CD4-positive, alpha-beta memory T cell (primary cell): ENCODE data around the gene TET2. TPM values are rescaled to one million over a fixed set of nuclear protein-coding genes. Genes with fewer than 3 reads are reported as not detected.

Experiments
- CTCF ChIA-PET: fragments of 350-600 bp; sonication (Branson Sonifier 250); formaldehyde crosslinking; loops from one replicate; lab custom pipeline; 2021; ENCODE audit warnings: inconsistent platforms; ENCODE audit not compliant: partially characterized antibody; lab: Charles Lee
- POLR2A ChIA-PET: fragments of 350-600 bp; sonication (Branson Sonifier 250); formaldehyde crosslinking; loops from one replicate; lab custom pipeline; 2021; ENCODE audit not compliant: partially characterized antibody; lab: Charles Lee
- DNase-seq, 5 donors: peaks; one replicate each; pipeline versions ENCODE4 v3.0.0 to v3.0.0-alpha.2; 2020 to 2022; ENCODE audit warnings: mixed read lengths in 1 of 5
- H3K27ac ChIP-seq: one replicate; pipeline ENCODE4 v1.7.0; 2013; ENCODE audit warnings: low read depth, low read length
- H3K27me3 ChIP-seq: 2 replicates; pipeline ENCODE4 v1.7.0; 2013; ENCODE audit warnings: mild to moderate bottlenecking, low read length, moderate library complexity; ENCODE audit not compliant: insufficient read depth
- H3K36me3 ChIP-seq: 2 replicates; pipeline ENCODE4 v1.7.0; 2013; ENCODE audit warnings: mild to moderate bottlenecking, low read length, moderate library complexity; ENCODE audit not compliant: insufficient read depth
- H3K4me1 ChIP-seq: 2 replicates; pipeline ENCODE4 v1.7.0; 2013; ENCODE audit warnings: mild to moderate bottlenecking, low read length, moderate library complexity; ENCODE audit not compliant: insufficient read depth
- H3K4me3 ChIP-seq, 2 donors: one replicate each; pipeline ENCODE4 v1.7.0; 2013; ENCODE audit warnings: low read length in 2 of 2, mild to moderate bottlenecking in 1 of 2
- H3K9me3 ChIP-seq, 2 donors: one replicate each; pipeline ENCODE4 v1.7.0; 2013; ENCODE audit warnings: low read length in 2 of 2, control low read depth in 1 of 2; ENCODE audit not compliant: control insufficient read depth in 1 of 2
- H3K27ac Mint-ChIP-seq, 7 donors: one replicate each; pipeline ENCODE4 v1.8.0; 2020 to 2021; ENCODE audit warnings: mixed read lengths in 7 of 7, mild to moderate bottlenecking in 6 of 7, inconsistent platforms in 3 of 7, moderate library complexity in 3 of 7
- H3K27me3 Mint-ChIP-seq, 2 donors: one replicate each; pipeline ENCODE4 v1.8.0; 2020 to 2021; ENCODE audit warnings: mixed read lengths in 2 of 2
- H3K36me3 Mint-ChIP-seq, 2 donors: one replicate each; pipeline ENCODE4 v1.8.0; 2020 to 2021; ENCODE audit warnings: mixed read lengths in 2 of 2, inconsistent platforms in 1 of 2, mild to moderate bottlenecking in 1 of 2
- H3K4me1 Mint-ChIP-seq, 4 donors: one replicate each; pipeline ENCODE4 v1.8.0; 2020 to 2021; ENCODE audit warnings: mixed read lengths in 4 of 4, mild to moderate bottlenecking in 1 of 4
- H3K4me3 Mint-ChIP-seq, 8 donors: one replicate each; pipeline ENCODE4 v1.8.0; 2020 to 2021; ENCODE audit warnings: mixed read lengths in 8 of 8, mild to moderate bottlenecking in 7 of 8, moderate library complexity in 6 of 8, inconsistent platforms in 3 of 8
- H3K9me3 Mint-ChIP-seq, 8 donors: one replicate each; pipeline ENCODE4 v1.8.0; 2020 to 2021; ENCODE audit warnings: mixed read lengths in 8 of 8, mild to moderate bottlenecking in 5 of 8, inconsistent platforms in 3 of 8, moderate library complexity in 1 of 8
- intact Hi-C: fragments of 100-400 bp; cut with micrococcal nuclease; formaldehyde crosslinking; loops from one replicate; pipeline ENCODE4 v1.15.1; 2023
- polyA plus RNA-seq, 2 donors: library from polyadenylated mRNA; unstranded; fragments of 300-500 nt; fragmentation: Illumina TruSeq; gene quantifications; one replicate each; pipeline ENCODE4 v1.2.3, GENCODE V29; 2021
- total RNA-seq, 2 experiments: library from RNA; stranded (reverse); gene quantifications; one replicate each; pipeline ENCODE4 v1.2.3, GENCODE V29; 2021

TET2 gene
- total and polyA plus RNA-seq, 4 experiments from 2014 or later: 9.7 to 20.7 (median 16.9) TPM

DNA sequence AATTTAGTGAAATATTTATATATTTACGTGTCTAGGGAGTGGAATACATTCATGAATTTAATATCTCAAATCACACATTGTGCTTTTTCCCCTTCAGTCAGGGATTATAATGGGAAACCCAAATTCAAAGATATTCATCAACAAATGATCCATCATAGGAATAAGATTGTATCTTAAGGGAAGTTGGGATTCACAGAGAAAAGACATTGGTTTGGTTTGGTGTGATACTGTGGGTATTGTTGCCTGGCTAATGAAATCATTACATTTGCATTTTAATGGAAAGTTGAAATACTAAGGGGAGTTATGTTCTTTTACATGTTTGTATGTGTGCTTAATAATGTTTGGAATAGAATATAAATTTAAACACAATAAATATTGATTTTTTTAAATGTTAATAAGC is 1.7 kb downstream of the TET2 start:
- no peaks in the 10 kb centered on the region for H3K36me3 ChIP-seq
- H3K4me1 Mint-ChIP-seq: peaks cover 22 to 53% (median 36%) of the 10 kb centered on the region in 4 donors
- no peaks in the 10 kb centered on the region for H3K27me3 ChIP-seq
- ChIA-PET POLR2A (interaction anchor here (0.6 to 0.7 kb wide), 2 partner anchors 91 to 325 kb away, joined by 3 read pairs; partner anchors contain the start of gene PPA2), CTCF (interaction anchor here (2.4 kb wide), 1 partner anchor 325 kb away, joined by 8 read pairs; the partner anchor contains the start of gene PPA2)
- peak overlapping the region; percentile 85 to 100 for H3K4me3 ChIP-seq
- no peaks in the 10 kb centered on the region for H3K27me3 Mint-ChIP-seq
- H3K4me3 Mint-ChIP-seq: peak overlapping the region; percentile 6 to 100 (median 100)
- intact Hi-C loops: loop anchor here (10.0 kb wide), 1 partner anchor 226 kb away; no protein-coding TSS in a partner anchor
- H3K9me3 Mint-ChIP-seq: no peaks in the 10 kb centered on the region
- DNase-seq: no peak
- peaks cover 27% of the 10 kb centered on the region for H3K4me1 ChIP-seq
- no peak overlapping the region for H3K27ac ChIP-seq
- peaks cover 0 to 17% of the 10 kb centered on the region in 2 donors for H3K36me3 Mint-ChIP-seq
- H3K9me3 ChIP-seq: no peaks in the 10 kb centered on the region
- H3K27ac Mint-ChIP-seq: peak overlapping the region in 3 of 7 donors; percentile 58 to 97 (median 89)

DNA sequence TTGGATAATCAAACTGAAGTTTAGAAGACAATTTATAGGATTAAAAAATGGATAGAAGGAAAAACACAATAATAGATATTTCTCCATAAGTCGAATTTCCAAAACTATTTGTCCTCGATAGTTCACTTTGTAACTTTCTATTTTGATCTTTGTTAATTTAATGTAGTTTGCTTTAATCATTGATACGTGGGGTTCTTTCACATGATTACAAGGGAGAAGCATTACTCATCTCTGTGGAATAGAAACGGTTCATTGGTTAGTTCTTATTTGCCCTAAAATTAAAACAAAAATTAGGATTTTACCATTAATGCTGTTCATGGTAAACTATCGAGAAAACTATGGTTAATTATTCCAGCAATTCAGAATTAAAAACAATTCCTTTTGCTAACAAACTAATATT is 2.1 kb downstream of the TET2 start:
- Histone ChIP-seq H3K4me3 (no peak overlapping the region), H3K36me3 (no peaks in the 10 kb centered on the region), H3K27ac (no peak overlapping the region), H3K4me1 (peaks cover 27% of the 10 kb centered on the region), H3K9me3 (no peaks in the 10 kb centered on the region), H3K27me3 (no peaks in the 10 kb centered on the region)
- H3K36me3 Mint-ChIP-seq: peaks cover 0 to 17% of the 10 kb centered on the region in 2 donors
- H3K4me1 Mint-ChIP-seq: peaks cover 22 to 56% (median 37%) of the 10 kb centered on the region in 4 donors
- no peaks in the 10 kb centered on the region for H3K27me3 Mint-ChIP-seq
- POLR2A ChIA-PET: no interaction called here
- no peaks in the 10 kb centered on the region for H3K9me3 Mint-ChIP-seq
- CTCF ChIA-PET: no interaction called here
- intact Hi-C loops: loop anchor here (10.0 kb wide), 1 partner anchor 226 kb away; no protein-coding TSS in a partner anchor
- peak overlapping the region in 6 of 8 donors; percentile 3 to 100 (median 42) for H3K4me3 Mint-ChIP-seq
- no peak overlapping the region for H3K27ac Mint-ChIP-seq
- DNase-seq: no peak

DNA sequence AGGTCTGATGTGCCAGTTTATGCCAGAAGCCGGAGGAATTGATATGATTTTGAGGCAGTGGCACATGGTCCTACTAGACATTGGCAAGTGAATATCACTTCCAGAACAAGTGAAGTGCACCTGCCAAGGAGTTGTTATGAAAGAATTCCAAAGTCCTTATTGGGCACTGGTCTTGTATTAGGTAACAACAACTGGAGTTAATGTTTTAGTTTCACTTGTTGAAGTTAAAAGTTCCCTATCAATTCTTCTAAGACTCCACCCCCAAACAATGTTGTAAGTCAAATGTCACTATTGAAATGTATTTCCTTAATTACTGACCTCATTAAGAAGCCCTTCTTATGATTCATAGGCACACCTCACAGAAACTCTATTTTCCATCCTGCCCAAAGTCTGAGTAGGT is 3.1 kb downstream of the TET2 start:
- Mint-ChIP-seq H3K4me3 (peak overlapping the region in 2 of 8 donors; percentile 10 to 28), H3K4me1 (peaks cover 31 to 66% (median 45%) of the 10 kb centered on the region in 4 donors), H3K9me3 (no peaks in the 10 kb centered on the region), H3K36me3 (peaks cover 0 to 17% of the 10 kb centered on the region in 2 donors), H3K27ac (peak overlapping the region in 3 of 7 donors; percentile 17 to 54 (median 43)), H3K27me3 (no peaks in the 10 kb centered on the region)
- no peaks in the 10 kb centered on the region for H3K9me3 ChIP-seq
- intact Hi-C loops: loop anchor here (10.0 kb wide), 1 partner anchor 225 kb away; no protein-coding TSS in a partner anchor
- no peaks in the 10 kb centered on the region for H3K36me3 ChIP-seq
- H3K27ac ChIP-seq: no peak overlapping the region
- H3K27me3 ChIP-seq: no peaks in the 10 kb centered on the region
- no peak overlapping the region for H3K4me3 ChIP-seq
- peaks cover 31% of the 10 kb centered on the region for H3K4me1 ChIP-seq
- CTCF ChIA-PET: no interaction called here
- DNase-seq: peak in 1 of 5 donors; percentile 3
- POLR2A ChIA-PET: no interaction called here

DNA sequence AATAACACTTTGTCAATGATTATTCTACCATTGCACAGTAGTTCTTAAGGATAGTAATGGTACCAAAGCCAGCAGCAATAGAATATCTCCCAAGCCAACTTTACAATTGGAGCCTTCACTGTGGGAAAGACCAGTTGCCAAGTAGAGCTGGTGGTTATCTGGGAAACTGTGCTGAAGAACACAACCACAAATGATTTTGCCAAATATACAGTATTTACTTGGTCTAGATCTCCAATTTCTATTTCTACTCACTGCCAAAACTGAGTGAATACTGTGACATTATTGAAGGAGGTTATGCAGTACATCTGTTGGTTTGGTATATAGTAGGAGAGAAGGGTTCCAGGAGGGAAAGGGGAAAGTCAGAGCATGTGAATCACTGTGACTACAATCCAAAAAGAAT is 3.8 kb downstream of the TET2 start:
- Histone ChIP-seq H3K36me3 (no peaks in the 10 kb centered on the region), H3K4me3 (no peak overlapping the region), H3K9me3 (no peaks in the 10 kb centered on the region), H3K4me1 (peaks cover 31% of the 10 kb centered on the region), H3K27me3 (no peaks in the 10 kb centered on the region), H3K27ac (no peak overlapping the region)
- intact Hi-C loops: no loop called here
- Mint-ChIP-seq H3K4me1 (peaks cover 32 to 68% (median 46%) of the 10 kb centered on the region in 4 donors), H3K27ac (peak overlapping the region in 1 of 7 donors; percentile 2), H3K4me3 (no peak overlapping the region), H3K27me3 (no peaks in the 10 kb centered on the region), H3K9me3 (no peaks in the 10 kb centered on the region), H3K36me3 (peaks cover 0 to 16% of the 10 kb centered on the region in 2 donors)
- DNase-seq: no peak
- ChIA-PET POLR2A (no interaction called here), CTCF (interaction anchor here (1.0 kb wide), 1 partner anchor 323 kb away, joined by 4 read pairs; the partner anchor contains the start of gene PPA2)

DNA sequence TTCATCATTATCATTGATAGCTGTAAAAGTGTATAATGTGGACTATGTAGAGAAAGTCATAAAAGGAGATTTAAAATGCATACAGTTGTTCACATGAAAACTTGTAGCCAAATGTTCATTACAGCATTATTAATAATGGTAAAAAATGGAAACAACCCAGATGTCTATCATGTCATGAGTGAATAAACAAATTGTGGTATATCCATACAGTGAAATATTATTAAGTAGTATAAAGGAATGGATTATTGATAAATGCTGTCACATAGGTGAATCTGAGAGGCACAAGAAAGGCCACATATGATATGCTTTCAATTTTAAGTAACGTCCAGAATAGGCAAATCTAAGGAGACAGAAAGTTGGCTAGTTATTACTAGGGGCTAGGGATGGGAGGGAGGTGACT is 7.1 kb downstream of the TET2 start:
- no peak overlapping the region for H3K4me3 Mint-ChIP-seq
- peaks cover 1 to 4% of the 10 kb centered on the region in 2 donors for H3K36me3 Mint-ChIP-seq
- DNase-seq: no peak
- no peaks in the 10 kb centered on the region for H3K9me3 ChIP-seq
- intact Hi-C loops: no loop called here
- ChIA-PET POLR2A (no interaction called here), CTCF (interaction anchor here (1.0 kb wide), 1 partner anchor 9 kb away, joined by 3 read pairs; no protein-coding TSS in a partner anchor)
- no peak overlapping the region for H3K27ac ChIP-seq
- H3K36me3 ChIP-seq: no peaks in the 10 kb centered on the region
- H3K27me3 Mint-ChIP-seq: no peaks in the 10 kb centered on the region
- H3K4me3 ChIP-seq: no peak overlapping the region
- H3K27me3 ChIP-seq: no peaks in the 10 kb centered on the region
- peaks cover 26% of the 10 kb centered on the region for H3K4me1 ChIP-seq
- H3K9me3 Mint-ChIP-seq: no peaks in the 10 kb centered on the region
- peaks cover 29 to 54% (median 43%) of the 10 kb centered on the region in 4 donors for H3K4me1 Mint-ChIP-seq
- no peak overlapping the region for H3K27ac Mint-ChIP-seq

DNA sequence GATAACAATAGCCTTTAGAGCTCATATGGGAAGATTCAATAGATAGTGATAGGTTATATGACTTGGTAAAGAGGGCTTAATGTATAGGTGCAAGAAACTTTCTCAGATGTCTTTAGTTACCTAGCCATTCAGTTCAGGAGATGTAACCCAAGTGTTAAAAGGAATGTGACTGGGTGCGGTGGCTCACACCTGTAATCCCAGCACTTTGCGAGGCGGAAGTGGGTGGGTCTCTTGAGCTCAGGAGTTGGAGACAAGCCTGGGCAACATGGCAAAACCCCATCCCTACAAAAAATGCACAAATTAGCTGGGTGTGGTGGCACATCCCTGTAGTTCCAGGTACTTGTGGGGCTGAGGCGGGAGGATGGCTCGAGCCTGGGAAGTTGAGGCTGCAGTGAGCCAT is 7.9 kb downstream of the TET2 start:
- H3K27me3 Mint-ChIP-seq: no peaks in the 10 kb centered on the region
- no peak for DNase-seq
- no peaks in the 10 kb centered on the region for H3K9me3 ChIP-seq
- H3K4me1 Mint-ChIP-seq: peaks cover 28 to 46% (median 36%) of the 10 kb centered on the region in 4 donors
- H3K27ac ChIP-seq: no peak overlapping the region
- no peak overlapping the region for H3K27ac Mint-ChIP-seq
- H3K27me3 ChIP-seq: no peaks in the 10 kb centered on the region
- H3K36me3 Mint-ChIP-seq: peaks cover 1 to 6% of the 10 kb centered on the region in 2 donors
- H3K36me3 ChIP-seq: no peaks in the 10 kb centered on the region
- H3K4me3 ChIP-seq: no peak overlapping the region
- H3K9me3 Mint-ChIP-seq: no peaks in the 10 kb centered on the region
- peaks cover 18% of the 10 kb centered on the region for H3K4me1 ChIP-seq
- ChIA-PET CTCF (interaction anchor here (1.1 kb wide), 1 partner anchor 14 kb away, joined by 4 read pairs; no protein-coding TSS in a partner anchor), POLR2A (no interaction called here)
- intact Hi-C loops: no loop called here
- no peak overlapping the region for H3K4me3 Mint-ChIP-seq

DNA sequence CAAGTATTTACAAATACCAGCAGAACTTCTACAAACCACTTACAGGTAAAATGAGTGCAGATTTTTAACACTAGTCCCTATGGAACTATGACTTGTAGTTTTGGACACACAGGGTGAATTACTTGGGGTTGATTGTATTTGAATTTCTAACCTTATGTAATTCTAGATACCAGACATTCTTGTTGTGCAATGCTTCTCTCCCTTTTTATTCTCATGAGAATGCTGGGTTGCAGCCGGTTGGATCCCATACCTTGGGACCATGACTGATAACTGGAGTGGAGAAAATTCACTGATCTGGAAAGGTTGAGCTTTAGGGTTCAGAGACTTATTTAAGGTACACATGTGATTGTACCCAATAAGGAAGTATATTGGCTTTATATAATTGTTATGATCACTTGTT is 8.8 kb downstream of the TET2 start:
- ChIA-PET POLR2A (no interaction called here), CTCF (interaction anchor here (1.3 kb wide), 1 partner anchor 14 kb away, joined by 7 read pairs; no protein-coding TSS in a partner anchor)
- H3K4me1 Mint-ChIP-seq: peaks cover 25 to 44% (median 34%) of the 10 kb centered on the region in 4 donors
- peak overlapping the region in 1 of 7 donors; percentile 60 for H3K27ac Mint-ChIP-seq
- H3K4me3 Mint-ChIP-seq: peak overlapping the region in 1 of 8 donors; percentile 12
- H3K27me3 Mint-ChIP-seq: no peaks in the 10 kb centered on the region
- no peak overlapping the region for H3K4me3 ChIP-seq
- no peaks in the 10 kb centered on the region for H3K9me3 Mint-ChIP-seq
- no peaks in the 10 kb centered on the region for H3K9me3 ChIP-seq
- H3K36me3 ChIP-seq: no peaks in the 10 kb centered on the region
- H3K4me1 ChIP-seq: peaks cover 13% of the 10 kb centered on the region
- DNase-seq: no peak
- peaks cover 1 to 10% of the 10 kb centered on the region in 2 donors for H3K36me3 Mint-ChIP-seq
- H3K27me3 ChIP-seq: no peaks in the 10 kb centered on the region
- intact Hi-C loops: no loop called here
- H3K27ac ChIP-seq: no peak overlapping the region
